Spleen (tissue), 7 donors: ENCODE measurements around the gene RUFY1.

Source experiments
- CTCF ChIP-seq, 11 experiments: fragments of 200-600 bp in 7 of 11; fragments of 450-650 bp in 4 of 11; sonication (generic) in 4 of 11; IDR thresholded peaks in 8 of 11; conservative IDR thresholded peaks in 3 of 11; 1 replicate in 7 of 11; 2 replicates in 4 of 11; pipeline versions ENCODE4 v1.4.0 to v1.8.0; 2016 to 2021; ENCODE audit warnings: antibody characterized with exemption in 11 of 11, inconsistent platforms in 4 of 11, mild to moderate bottlenecking in 1 of 11
- POLR2A ChIP-seq, 3 donors: fragments of 450-650 bp; IDR thresholded peaks; one replicate each; pipeline ENCODE4 v1.5.1; 2017; ENCODE audit warnings: antibody characterized with exemption in 3 of 3, mild to moderate bottlenecking in 1 of 3
- donor health status: DM: no; HTN: no; CAD: no; lungs with moderate emphysema.
- donor health status: DM: no; HTN: no; CAD: no.
- donor health status: DM: no; HTN: no; CAD: no.

GRCh38 chr5:179603308-179603707 is 53.0 kb downstream of the RUFY1 start:
- no peak for TF ChIP-seq CTCF (IDR thresholded peaks at IDR 0.05 in 8 of 11, conservative IDR thresholded peaks at IDR 0.05 in 3 of 11)
- no peak for TF ChIP-seq POLR2A (IDR thresholded peaks at IDR 0.05)
